ENCODE data around the gene CFAP65.

The CFAP65 gene

DNA sequence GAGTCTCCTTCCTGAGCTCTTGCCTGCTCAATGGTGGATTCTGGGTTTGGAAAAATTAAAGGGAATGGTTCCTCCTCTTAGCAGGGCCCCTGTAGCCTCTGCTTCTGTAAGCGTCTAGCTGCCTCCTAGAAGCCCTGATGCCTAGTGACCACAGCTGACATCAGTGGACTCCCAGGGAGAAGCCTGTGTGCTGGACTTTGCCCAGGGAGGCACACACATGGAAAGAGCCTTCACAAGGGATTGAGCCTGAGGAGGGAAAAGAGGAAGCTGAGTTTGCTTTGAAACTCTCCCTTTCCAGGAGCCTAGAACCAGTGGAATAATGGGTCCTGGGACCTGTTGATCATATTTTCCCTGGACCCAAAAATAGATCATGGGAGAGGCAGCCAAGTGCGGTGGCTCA lies 1.4 kb upstream of the CFAP65 start:
- Histone ChIP-seq H3K79me2 (ENCODE audit: low read length) (no peaks in the 10 kb centered on the region), H3K4me3 (ENCODE audit: low read length) (no peak overlapping the region), H3K4me2 (ENCODE audit: low read length) (no peak overlapping the region), H3K27me3 (ENCODE audit: low read depth, low read length) (peaks cover 4% of the 10 kb centered on the region; the same call in 1 of the 2 replicates), H2AFZ (ENCODE audit: low read depth, low read length) (no peak overlapping the region), H4K20me1 (ENCODE audit: insufficient read depth, low read length) (no peaks in the 10 kb centered on the region), H3K4me1 (ENCODE audit: low read length) (no peaks in the 10 kb centered on the region), H3K9me3 (ENCODE audit: insufficient read depth, low read length) (no peaks in the 10 kb centered on the region), H3K9ac (ENCODE audit: low read length) (no peak overlapping the region), H3K27ac (ENCODE audit: low read length) (no peak overlapping the region), H3K36me3 (replicated peaks; ENCODE audit: low read depth, low read length) (no peaks in the 10 kb centered on the region)
- TF ChIP-seq, protein P1, sequence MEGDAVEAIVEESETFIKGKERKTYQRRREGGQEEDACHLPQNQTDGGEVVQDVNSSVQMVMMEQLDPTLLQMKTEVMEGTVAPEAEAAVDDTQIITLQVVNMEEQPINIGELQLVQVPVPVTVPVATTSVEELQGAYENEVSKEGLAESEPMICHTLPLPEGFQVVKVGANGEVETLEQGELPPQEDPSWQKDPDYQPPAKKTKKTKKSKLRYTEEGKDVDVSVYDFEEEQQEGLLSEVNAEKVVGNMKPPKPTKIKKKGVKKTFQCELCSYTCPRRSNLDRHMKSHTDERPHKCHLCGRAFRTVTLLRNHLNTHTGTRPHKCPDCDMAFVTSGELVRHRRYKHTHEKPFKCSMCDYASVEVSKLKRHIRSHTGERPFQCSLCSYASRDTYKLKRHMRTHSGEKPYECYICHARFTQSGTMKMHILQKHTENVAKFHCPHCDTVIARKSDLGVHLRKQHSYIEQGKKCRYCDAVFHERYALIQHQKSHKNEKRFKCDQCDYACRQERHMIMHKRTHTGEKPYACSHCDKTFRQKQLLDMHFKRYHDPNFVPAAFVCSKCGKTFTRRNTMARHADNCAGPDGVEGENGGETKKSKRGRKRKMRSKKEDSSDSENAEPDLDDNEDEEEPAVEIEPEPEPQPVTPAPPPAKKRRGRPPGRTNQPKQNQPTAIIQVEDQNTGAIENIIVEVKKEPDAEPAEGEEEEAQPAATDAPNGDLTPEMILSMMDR (IDR thresholded peaks at IDR 0.05; ENCODE audit: low read depth, low read length), result no peak
- TF ChIP-seq EZH2phosphoT487 (IDR thresholded peaks at IDR 0.05; ENCODE audit: low read depth), result no peak

DNA sequence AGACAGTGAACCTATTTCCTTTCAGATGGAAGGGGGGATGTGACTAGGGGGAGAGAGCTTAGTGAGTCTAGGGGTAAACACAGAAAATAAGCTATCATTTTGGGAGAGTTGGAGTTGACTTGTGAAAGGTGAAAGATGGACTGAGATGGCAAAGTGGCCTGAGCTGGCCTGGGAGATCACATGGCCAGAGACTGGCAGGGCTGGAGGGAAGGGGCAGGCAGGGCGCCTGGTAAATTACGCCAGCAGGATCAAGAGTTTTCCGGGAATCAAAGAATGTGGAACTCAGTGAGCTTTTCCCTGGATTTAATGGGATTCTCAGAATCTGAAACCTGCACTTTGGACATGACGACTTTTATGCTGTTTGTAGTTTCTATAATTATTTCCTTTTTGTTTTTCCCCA lies 841 bp upstream of the CFAP65 start:
- no peaks in the 10 kb centered on the region for H3K36me3 ChIP-seq (replicated peaks; ENCODE audit: low read depth, low read length)
- peaks cover 4% of the 10 kb centered on the region; the same call in 1 of the 2 replicates for H3K27me3 ChIP-seq (ENCODE audit: low read depth, low read length)
- no peaks in the 10 kb centered on the region for H3K4me1 ChIP-seq (ENCODE audit: low read length)
- H4K20me1 ChIP-seq (ENCODE audit: insufficient read depth, low read length), result no peaks in the 10 kb centered on the region
- H3K27ac ChIP-seq (ENCODE audit: low read length), result no peak overlapping the region
- no peaks in the 10 kb centered on the region for H3K79me2 ChIP-seq (ENCODE audit: low read length)
- H3K9ac ChIP-seq (ENCODE audit: low read length), result no peak overlapping the region
- no peak overlapping the region for H3K4me3 ChIP-seq (ENCODE audit: low read length)
- no peak for TF ChIP-seq EZH2phosphoT487 (IDR thresholded peaks at IDR 0.05; ENCODE audit: low read depth)
- TF ChIP-seq, protein P1 (IDR thresholded peaks at IDR 0.05; ENCODE audit: low read depth, low read length), result no peak
- no peak overlapping the region for H3K4me2 ChIP-seq (ENCODE audit: low read length)
- no peaks in the 10 kb centered on the region for H3K9me3 ChIP-seq (ENCODE audit: insufficient read depth, low read length)
- no peak overlapping the region for H2AFZ ChIP-seq (ENCODE audit: low read depth, low read length)

DNA sequence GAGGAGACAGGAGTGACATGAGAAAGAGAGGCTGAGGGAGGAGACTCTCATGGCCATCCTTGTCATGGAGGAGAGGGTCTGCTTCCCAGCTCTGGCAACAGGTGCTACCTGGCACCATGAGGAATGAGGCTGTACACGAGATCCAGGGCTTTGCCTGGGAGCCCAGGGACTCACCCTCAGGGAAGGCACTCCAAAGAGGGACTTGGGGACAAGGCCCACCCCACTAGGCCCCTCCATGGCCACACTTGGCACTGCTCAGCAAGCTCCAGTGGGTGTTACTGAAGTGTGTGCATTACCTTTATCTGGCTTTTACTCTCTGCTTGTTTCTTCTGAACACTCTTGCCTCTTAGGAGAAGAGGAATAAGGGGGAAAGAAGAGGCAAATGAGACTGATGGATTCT lies 2.7 kb downstream of the CFAP65 start:
- Histone ChIP-seq H3K4me1 (ENCODE audit: low read length) (no peaks in the 10 kb centered on the region), H3K79me2 (ENCODE audit: low read length) (no peaks in the 10 kb centered on the region), H3K27me3 (ENCODE audit: low read depth, low read length) (peaks cover 7% of the 10 kb centered on the region; the same call in 1 of the 2 replicates), H3K9ac (ENCODE audit: low read length) (no peak overlapping the region), H3K4me2 (ENCODE audit: low read length) (no peak overlapping the region), H4K20me1 (ENCODE audit: insufficient read depth, low read length) (no peaks in the 10 kb centered on the region), H3K27ac (ENCODE audit: low read length) (no peak overlapping the region), H3K36me3 (replicated peaks; ENCODE audit: low read depth, low read length) (no peaks in the 10 kb centered on the region), H2AFZ (ENCODE audit: low read depth, low read length) (no peak overlapping the region), H3K9me3 (ENCODE audit: insufficient read depth, low read length) (no peaks in the 10 kb centered on the region), H3K4me3 (ENCODE audit: low read length) (no peak overlapping the region)
- TF ChIP-seq, protein P1 (IDR thresholded peaks at IDR 0.05; ENCODE audit: low read depth, low read length), result no peak
- TF ChIP-seq EZH2phosphoT487 (IDR thresholded peaks at IDR 0.05; ENCODE audit: low read depth), result no peak

DNA sequence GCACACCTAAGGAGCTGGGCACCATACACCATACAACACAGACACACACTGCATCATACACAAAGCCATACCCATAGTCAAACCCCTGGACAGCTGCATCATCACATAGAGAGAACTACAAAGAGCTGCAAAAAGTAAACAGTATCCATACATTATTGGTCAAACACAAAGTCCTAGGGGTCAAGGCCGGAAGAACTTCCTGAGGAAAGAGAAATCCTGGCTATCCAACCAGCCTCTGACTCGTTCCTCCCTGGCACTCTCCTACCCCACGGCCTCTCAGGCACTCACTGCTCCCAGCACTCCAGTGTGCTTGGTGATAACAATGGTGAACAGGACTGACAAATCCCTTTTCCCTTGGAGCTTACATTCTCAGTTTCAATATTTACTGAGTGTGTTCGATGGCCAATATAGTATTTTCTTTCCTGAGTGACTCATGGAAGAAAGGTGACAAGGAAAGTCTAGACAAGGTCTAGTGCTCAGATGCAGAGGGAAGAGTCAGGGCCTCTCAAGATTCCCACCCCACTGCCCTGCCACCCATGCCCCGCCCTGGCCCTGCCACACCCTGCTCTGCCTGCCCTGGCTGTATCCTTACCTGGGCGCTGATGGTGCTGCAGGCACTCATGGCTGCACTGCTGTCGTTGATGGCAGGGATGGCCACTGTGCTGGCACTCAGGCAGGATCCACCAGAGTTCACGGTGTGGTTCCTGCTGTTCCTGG lies 3.4 kb downstream of the CFAP65 start:
- Histone ChIP-seq H3K27me3 (ENCODE audit: low read depth, low read length) (peaks cover 7% of the 10 kb centered on the region; the same call in 1 of the 2 replicates), H3K4me2 (ENCODE audit: low read length) (no peak overlapping the region), H3K9ac (ENCODE audit: low read length) (no peak overlapping the region), H3K79me2 (ENCODE audit: low read length) (no peaks in the 10 kb centered on the region), H4K20me1 (ENCODE audit: insufficient read depth, low read length) (no peaks in the 10 kb centered on the region), H3K9me3 (ENCODE audit: insufficient read depth, low read length) (no peaks in the 10 kb centered on the region), H3K4me3 (ENCODE audit: low read length) (no peak overlapping the region), H3K4me1 (ENCODE audit: low read length) (no peaks in the 10 kb centered on the region), H2AFZ (ENCODE audit: low read depth, low read length) (no peak overlapping the region), H3K36me3 (replicated peaks; ENCODE audit: low read depth, low read length) (no peaks in the 10 kb centered on the region), H3K27ac (ENCODE audit: low read length) (no peak overlapping the region)
- no peak for TF ChIP-seq EZH2phosphoT487 (IDR thresholded peaks at IDR 0.05; ENCODE audit: low read depth)
- TF ChIP-seq, protein P1 (IDR thresholded peaks at IDR 0.05; ENCODE audit: low read depth, low read length), result no peak

All from OCI-LY3 (cell line).